ENCODE data around the gene FOXL3. TPM values are rescaled to one million over a fixed set of nuclear protein-coding genes. Genes with fewer than 3 reads are reported as not detected.
"Not testable (repeated sequence)": the region's sequence is repeated elsewhere in the genome, so short reads cannot be mapped to it uniquely, and the experiment has no call there.

The FOXL3 gene
- total and polyA plus RNA-seq, 2 experiments from 2014 or later: not detected

- Histone ChIP-seq H3K9me3 (ENCODE audit: low read depth) (no peaks in the 10 kb centered on the region), H3K9me2 (replicated peaks; ENCODE audit: insufficient read depth) (no peaks in the 10 kb centered on the region), H4K20me1 (ENCODE audit: insufficient read depth, poor library complexity, severe bottlenecking) (no peaks in the 10 kb centered on the region), H3K79me2 (no peaks in the 10 kb centered on the region), H3K36me3 (replicated peaks; ENCODE audit: insufficient read depth, low read depth) (no peaks in the 10 kb centered on the region), H3K4me2 (no peak overlapping the region), H3K27ac (no peak overlapping the region), H3K4me3 (no peak overlapping the region), H2AFZ (no peak overlapping the region), H3K27me3 (no peaks in the 10 kb centered on the region), H3K4me1 (ENCODE audit: insufficient read depth) (no peaks in the 10 kb centered on the region)
- no peak for DNase-seq (ENCODE audit: low spot score)
- WGBS (ENCODE audit: low lambda C conversion rate, missing lambda C conversion rate): 95% methylated on average over 9 of the region's 9 CpGs
- TF ChIP-seq EZH2 (IDR thresholded peaks at IDR 0.05; ENCODE audit: borderline replicate concordance) (no peak), EZH2phosphoT487 (IDR thresholded peaks at IDR 0.05; ENCODE audit: low read depth, severe bottlenecking, unreplicated experiment) (no peak), CTCF (IDR thresholded peaks at IDR 0.05; ENCODE audit: poor library complexity) (no peak)
Measured at GRCh38 chr7:262251-262572, 27.8 kb upstream of the FOXL3 start.

- H4K20me1 ChIP-seq (ENCODE audit: insufficient read depth, poor library complexity, severe bottlenecking); H3K27me3 ChIP-seq; H3K27ac ChIP-seq; H3K4me3 ChIP-seq; H3K4me1 ChIP-seq (ENCODE audit: insufficient read depth); DNase-seq (ENCODE audit: low spot score); H3K36me3 ChIP-seq (replicated peaks; ENCODE audit: insufficient read depth, low read depth); H2AFZ ChIP-seq; H3K9me3 ChIP-seq (ENCODE audit: low read depth); H3K9me2 ChIP-seq (replicated peaks; ENCODE audit: insufficient read depth); H3K4me2 ChIP-seq; H3K79me2 ChIP-seq: not testable (repeated sequence)
- WGBS (ENCODE audit: low lambda C conversion rate, missing lambda C conversion rate): 90% methylated on average over 13 of the region's 31 CpGs
- TF ChIP-seq CTCF (IDR thresholded peaks at IDR 0.05; ENCODE audit: poor library complexity): peak; percentile 42
Measured at GRCh38 chr7:262631-263311, 27.2 kb upstream of the FOXL3 start.

- H3K79me2 ChIP-seq; H3K36me3 ChIP-seq (replicated peaks; ENCODE audit: insufficient read depth, low read depth); H3K4me1 ChIP-seq (ENCODE audit: insufficient read depth); DNase-seq (ENCODE audit: low spot score); H4K20me1 ChIP-seq (ENCODE audit: insufficient read depth, poor library complexity, severe bottlenecking); H3K27ac ChIP-seq; H3K27me3 ChIP-seq; H3K9me3 ChIP-seq (ENCODE audit: low read depth); H3K4me3 ChIP-seq; H3K9me2 ChIP-seq (replicated peaks; ENCODE audit: insufficient read depth); H3K4me2 ChIP-seq; H2AFZ ChIP-seq: not testable (repeated sequence)
- 90% methylated on average over 10 of the region's 37 CpGs for WGBS (ENCODE audit: low lambda C conversion rate, missing lambda C conversion rate)
Measured at GRCh38 chr7:263483-264351, 26.3 kb upstream of the FOXL3 start.

- H3K27me3 ChIP-seq: no peaks in the 10 kb centered on the region
- H3K9me2 ChIP-seq (replicated peaks; ENCODE audit: insufficient read depth): no peaks in the 10 kb centered on the region
- H2AFZ ChIP-seq: no peak overlapping the region
- no peaks in the 10 kb centered on the region for H3K4me1 ChIP-seq (ENCODE audit: insufficient read depth)
- no peak overlapping the region for H3K4me2 ChIP-seq
- no peak for DNase-seq (ENCODE audit: low spot score)
- H3K36me3 ChIP-seq (replicated peaks; ENCODE audit: insufficient read depth, low read depth): no peaks in the 10 kb centered on the region
- H3K79me2 ChIP-seq: no peaks in the 10 kb centered on the region
- no peak overlapping the region for H3K27ac ChIP-seq
- no peaks in the 10 kb centered on the region for H4K20me1 ChIP-seq (ENCODE audit: insufficient read depth, poor library complexity, severe bottlenecking)
- H3K4me3 ChIP-seq: no peak overlapping the region
- TF ChIP-seq EZH2 (IDR thresholded peaks at IDR 0.05; ENCODE audit: borderline replicate concordance): no peak
- TF ChIP-seq EZH2phosphoT487 (IDR thresholded peaks at IDR 0.05; ENCODE audit: low read depth, severe bottlenecking, unreplicated experiment): no peak
- TF ChIP-seq CTCF (IDR thresholded peaks at IDR 0.05; ENCODE audit: poor library complexity): no peak
- 89% methylated on average over 26 of the region's 27 CpGs for WGBS (ENCODE audit: low lambda C conversion rate, missing lambda C conversion rate)
- no peaks in the 10 kb centered on the region for H3K9me3 ChIP-seq (ENCODE audit: low read depth)
Measured at GRCh38 chr7:264541-265191, 25.3 kb upstream of the FOXL3 start.

Measured in hepatocyte (in vitro differentiated cells).